ENCODE data around the gene WNK3. TPM values are rescaled to one million over a fixed set of nuclear protein-coding genes. Genes with fewer than 3 reads are reported as not detected.

Gene WNK3
- total and polyA plus RNA-seq, 2 donors (not counting 3 experiments of a cell fraction or from before 2014, with no cell fraction given): 0.30 to 2.7 TPM

DNA sequence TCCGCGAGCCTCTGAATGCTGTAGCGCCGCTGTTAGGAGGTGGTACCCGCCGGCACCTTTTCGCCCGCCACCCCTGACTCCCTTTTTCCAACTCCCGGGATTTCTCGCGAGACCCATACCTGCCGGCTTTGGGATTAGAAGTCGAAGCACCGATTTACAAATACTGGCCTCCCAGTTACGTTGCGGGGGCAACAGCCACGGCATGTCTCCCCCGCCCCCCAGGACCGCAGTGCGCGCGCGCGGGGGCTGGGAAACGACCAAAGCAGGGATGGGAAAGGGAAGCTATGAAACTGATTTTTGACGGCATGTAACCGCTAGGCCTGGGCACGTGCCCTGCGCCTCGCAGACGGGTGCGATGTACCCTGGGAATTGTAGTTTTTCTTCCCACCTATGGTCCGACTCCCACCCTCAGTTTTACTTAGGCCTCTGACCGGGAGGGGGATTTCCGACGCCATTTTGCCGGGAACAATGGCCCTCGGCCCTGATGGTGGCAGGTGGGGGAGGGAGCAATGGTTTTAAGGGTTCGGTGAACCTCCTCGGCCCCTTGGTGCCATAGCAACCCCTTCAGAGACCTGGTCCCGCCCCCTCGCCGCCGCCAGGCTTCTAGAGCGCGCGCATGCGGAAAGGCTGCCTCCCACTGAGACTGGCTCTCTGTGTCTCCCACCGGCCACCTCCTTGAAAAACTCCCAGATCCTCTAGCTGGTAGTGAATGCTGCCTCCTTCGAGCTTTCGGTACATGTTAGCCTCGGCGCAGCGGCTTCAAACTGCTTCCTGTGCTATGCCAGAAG is 772 bp upstream of the WNK3 start:
- Histone ChIP-seq H3K4me3 (replicated peaks in 1 of 3; ENCODE audit: insufficient read depth in 1 of 3, low read depth in 1 of 3, low read length in 3 of 3) (peak overlapping the region in 2 of 3 experiments; percentile 30 to 41), H3K79me2 (ENCODE audit: control insufficient read depth, insufficient read depth, low read length) (no peaks in the 10 kb centered on the region), H3K27ac (ENCODE audit: insufficient read depth, low read depth, low read length) (no peak overlapping the region), H3K9me1 (replicated peaks; ENCODE audit: control insufficient read depth, extremely low read depth, insufficient read depth, low read length) (no peaks in the 10 kb centered on the region), H4K20me1 (replicated peaks; ENCODE audit: control insufficient read depth, extremely low read depth, insufficient read depth, low read length) (no peaks in the 10 kb centered on the region), H3K36me3 (ENCODE audit: control insufficient read depth in 2 of 2, extremely low read depth in 1 of 2, insufficient read depth in 2 of 2, low read length in 2 of 2) (no peaks in the 10 kb centered on the region), H3K9me3 (replicated peaks; ENCODE audit: control insufficient read depth, insufficient read depth, low read length) (no peaks in the 10 kb centered on the region), H2AFZ (ENCODE audit: low read depth, low read length) (peak overlapping the region; percentile 36), H3K9ac (replicated peaks; ENCODE audit: extremely low read depth, insufficient read depth, low read length) (no peak overlapping the region), H3K4me2 (ENCODE audit: insufficient read depth, low read length) (peak overlapping the region; percentile 5), H3K27me3 (ENCODE audit: control insufficient read depth in 2 of 2, insufficient read depth in 2 of 2, low read length in 2 of 2) (peaks cover 3 to 6% of the 10 kb centered on the region in 2 experiments), H3K4me1 (ENCODE audit: control insufficient read depth, extremely low read depth, insufficient read depth, low read length) (no peaks in the 10 kb centered on the region)
- FAIRE-seq (no peak), DNase-seq (ENCODE audit: low read depth, low spot score) (peak; percentile 75)
- no TSS peak for BruUV-seq (replicated peaks)
- intact Hi-C loops (cut with micrococcal nuclease) (loop anchor here (1.0 to 10.0 kb wide), 5 partner anchors 86 to 699 kb away; partner anchors contain the start of genes FAM120C, PHF8 and TSR2), dilution Hi-C loops (cut with MboI; ENCODE audit: extremely low pct_ligation_motif_present, low sequenced_read_pairs) (no loop called here)
- ChIA-PET CTCF (interaction anchor here (1.0 kb wide), 1 partner anchor 80 kb away, joined by 3 read pairs; no protein-coding TSS in a partner anchor), POLR2A (no interaction called here)
- TF ChIP-seq JUN (IDR thresholded peaks at IDR 0.05; ENCODE audit: borderline replicate concordance, insufficient read depth, insufficient read length, low read depth) (no peak), GATA2 (IDR thresholded peaks at IDR 0.05; ENCODE audit: insufficient read depth, insufficient read length, low read depth, low read length) (no peak), POLR2AphosphoS5 (IDR thresholded peaks at IDR 0.05; ENCODE audit: insufficient read depth, low read depth, low read length) (no peak), MYC (IDR thresholded peaks at IDR 0.05; ENCODE audit: low read depth, low read length) (peak; percentile 69), POLR2A (IDR thresholded peaks at IDR 0.05; ENCODE audit: low read depth, low read length) (no peak), FOS (IDR thresholded peaks at IDR 0.05; ENCODE audit: borderline replicate concordance, insufficient read depth, low read length) (no peak), EZH2 (IDR thresholded peaks at IDR 0.05; ENCODE audit: borderline replicate concordance, low read depth, low read length, severe bottlenecking) (no peak)
- TF ChIP-seq, protein P1, sequence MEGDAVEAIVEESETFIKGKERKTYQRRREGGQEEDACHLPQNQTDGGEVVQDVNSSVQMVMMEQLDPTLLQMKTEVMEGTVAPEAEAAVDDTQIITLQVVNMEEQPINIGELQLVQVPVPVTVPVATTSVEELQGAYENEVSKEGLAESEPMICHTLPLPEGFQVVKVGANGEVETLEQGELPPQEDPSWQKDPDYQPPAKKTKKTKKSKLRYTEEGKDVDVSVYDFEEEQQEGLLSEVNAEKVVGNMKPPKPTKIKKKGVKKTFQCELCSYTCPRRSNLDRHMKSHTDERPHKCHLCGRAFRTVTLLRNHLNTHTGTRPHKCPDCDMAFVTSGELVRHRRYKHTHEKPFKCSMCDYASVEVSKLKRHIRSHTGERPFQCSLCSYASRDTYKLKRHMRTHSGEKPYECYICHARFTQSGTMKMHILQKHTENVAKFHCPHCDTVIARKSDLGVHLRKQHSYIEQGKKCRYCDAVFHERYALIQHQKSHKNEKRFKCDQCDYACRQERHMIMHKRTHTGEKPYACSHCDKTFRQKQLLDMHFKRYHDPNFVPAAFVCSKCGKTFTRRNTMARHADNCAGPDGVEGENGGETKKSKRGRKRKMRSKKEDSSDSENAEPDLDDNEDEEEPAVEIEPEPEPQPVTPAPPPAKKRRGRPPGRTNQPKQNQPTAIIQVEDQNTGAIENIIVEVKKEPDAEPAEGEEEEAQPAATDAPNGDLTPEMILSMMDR (IDR thresholded peaks at IDR 0.05; ENCODE audit: extremely low read depth in 1 of 2, insufficient read depth in 1 of 2, low read depth in 1 of 2, low read length in 2 of 2): no peak
- TF ChIP-seq, protein P2, sequence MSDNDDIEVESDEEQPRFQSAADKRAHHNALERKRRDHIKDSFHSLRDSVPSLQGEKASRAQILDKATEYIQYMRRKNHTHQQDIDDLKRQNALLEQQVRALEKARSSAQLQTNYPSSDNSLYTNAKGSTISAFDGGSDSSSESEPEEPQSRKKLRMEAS (IDR thresholded peaks at IDR 0.05; ENCODE audit: insufficient read depth, insufficient read length): peak; percentile 93
